HepG2 (cell line): ENCODE measurements around the gene SPARC.

Experiments
- MNT ChIP-seq: fragments of 450-650 bp; IDR thresholded peaks from 2 replicates; pipeline ENCODE4 v1.6.1; 2016
- SNAPC5 ChIP-seq: sonication (generic); formaldehyde crosslinking; IDR thresholded peaks from 2 replicates; pipeline ENCODE4 v1.8.1; 2023; ENCODE audit warnings: mild to moderate bottlenecking, missing genetic modification reagents, borderline replicate concordance

GRCh38 chr5:151721087-151721646, 34.5 kb upstream of the SPARC start:
- TF ChIP-seq SNAPC5 (CRISPR knock-in tag) (no peak), MNT (no peak)
